ENCODE results near the gene SSX7.
"Not testable (repeated sequence)": the region's sequence is repeated elsewhere in the genome, so short reads cannot be mapped to it uniquely, and the experiment has no call there.

The SSX7 gene, protein sequence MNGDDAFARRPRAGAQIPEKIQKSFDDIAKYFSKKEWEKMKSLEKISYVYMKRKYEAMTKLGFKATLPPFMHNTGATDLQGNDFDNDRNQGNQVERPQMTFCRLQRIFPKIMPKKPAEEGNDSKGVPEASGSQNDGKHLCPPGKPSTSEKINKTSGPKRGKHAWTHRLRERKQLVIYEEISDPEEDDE

DNA sequence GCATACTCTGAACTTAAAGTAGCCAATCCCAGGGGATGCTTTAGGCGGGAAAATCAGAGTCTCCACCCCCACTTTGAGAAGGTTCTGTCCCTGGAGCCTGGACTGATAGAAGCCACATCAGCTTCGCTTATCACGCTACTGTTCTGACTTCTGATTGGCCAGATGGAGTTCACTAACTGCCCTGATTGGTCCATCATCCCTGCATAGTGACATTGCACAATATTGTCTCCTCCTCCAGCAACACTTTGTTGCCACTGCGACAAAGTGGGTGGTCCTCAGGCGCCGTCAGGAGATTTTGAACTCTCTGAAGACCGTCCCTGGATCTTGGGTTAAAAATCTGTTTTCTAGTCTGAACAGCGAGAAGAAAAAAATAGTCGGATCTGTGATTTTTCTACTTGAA lies at the start of gene SSX7:
Gene SSX7 (minus strand): TSS at position 101 of the 400 bp plus-strand sequence. CDS start 1,428 bp downstream, outside the sequence.
- not testable (repeated sequence) for DNase-seq

DNA sequence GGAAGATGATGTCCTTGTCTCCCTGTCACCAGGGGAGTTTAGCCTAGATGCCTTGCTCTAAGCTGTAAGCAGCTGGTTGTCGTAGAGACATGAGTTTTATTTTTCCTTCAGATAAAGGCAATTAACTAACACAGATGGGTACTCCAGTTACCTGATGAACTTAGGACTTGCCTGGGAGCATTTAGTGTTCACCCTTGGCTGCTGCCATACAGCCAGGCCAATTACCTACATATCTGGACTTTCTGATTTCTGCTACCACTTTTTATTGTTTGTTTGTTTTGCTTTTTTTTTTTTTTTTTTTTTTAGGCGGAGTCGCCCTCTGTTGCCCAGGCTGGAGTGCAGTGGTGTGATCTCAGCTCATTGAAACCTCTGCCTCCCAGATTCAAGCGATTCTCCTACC lies 37.3 kb upstream of the SSX7 start:
- not testable (repeated sequence) for DNase-seq

DNA sequence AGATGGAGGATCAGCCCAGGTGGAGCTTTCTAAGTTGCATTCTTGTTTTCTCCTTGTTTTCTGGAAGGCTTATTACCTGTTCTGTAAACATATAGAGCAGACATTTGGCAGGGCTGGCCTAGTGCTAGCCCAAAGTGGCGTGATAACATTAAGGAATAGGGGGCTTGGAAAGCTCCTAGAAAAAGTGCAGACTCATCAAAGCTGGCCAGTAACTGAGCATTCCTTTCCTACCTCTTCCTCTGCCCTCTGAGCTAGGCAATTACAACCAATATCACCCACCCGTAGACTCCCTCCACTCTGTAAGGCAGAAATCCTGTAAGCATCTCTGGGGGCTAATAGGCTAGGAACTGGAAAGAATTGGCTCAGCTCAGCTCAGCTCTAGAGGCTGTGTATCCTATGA lies 7.5 kb upstream of the SSX7 start:
- not testable (repeated sequence) for DNase-seq

DNA sequence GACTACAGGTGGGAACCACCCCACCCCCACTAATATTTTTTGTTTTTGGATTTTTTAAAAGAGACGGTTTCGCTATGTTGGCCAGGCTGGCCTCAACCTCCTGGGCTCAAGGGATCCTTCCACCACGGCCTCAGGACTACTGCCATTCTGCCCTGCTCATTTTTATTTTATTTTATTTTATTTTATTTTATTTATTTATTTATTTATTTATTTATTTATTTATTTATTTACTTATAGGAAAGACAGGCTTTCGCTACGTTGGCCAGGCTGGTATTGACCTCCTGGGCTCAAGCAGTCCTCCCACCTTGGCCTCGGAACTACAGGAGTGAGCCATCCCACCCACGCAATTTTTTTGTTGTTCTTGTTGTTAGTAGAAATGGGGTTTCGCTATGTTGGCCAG lies 775 bp upstream of the SSX7 start:
- not testable (repeated sequence) for DNase-seq

DNA sequence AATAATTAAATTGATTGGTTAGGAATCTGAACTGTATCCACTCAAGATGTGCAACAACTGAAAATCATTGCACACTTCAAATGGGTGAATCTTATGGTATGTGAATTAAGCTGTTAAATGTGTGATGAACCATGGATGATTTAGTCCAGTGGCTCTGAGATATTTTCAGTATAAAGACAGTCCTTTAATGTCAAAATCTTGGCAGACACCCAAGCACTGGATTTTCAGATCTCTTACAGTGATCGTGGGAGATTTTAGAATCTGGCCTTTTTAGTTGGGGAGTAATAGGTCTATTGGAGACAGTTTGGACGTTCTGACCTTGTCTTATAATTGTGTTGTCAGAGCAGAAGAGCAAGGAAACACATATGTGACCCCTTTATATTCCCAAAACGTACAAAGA lies 4.0 kb downstream of the SSX7 start:
- DNase-seq: not testable (repeated sequence)

DNA sequence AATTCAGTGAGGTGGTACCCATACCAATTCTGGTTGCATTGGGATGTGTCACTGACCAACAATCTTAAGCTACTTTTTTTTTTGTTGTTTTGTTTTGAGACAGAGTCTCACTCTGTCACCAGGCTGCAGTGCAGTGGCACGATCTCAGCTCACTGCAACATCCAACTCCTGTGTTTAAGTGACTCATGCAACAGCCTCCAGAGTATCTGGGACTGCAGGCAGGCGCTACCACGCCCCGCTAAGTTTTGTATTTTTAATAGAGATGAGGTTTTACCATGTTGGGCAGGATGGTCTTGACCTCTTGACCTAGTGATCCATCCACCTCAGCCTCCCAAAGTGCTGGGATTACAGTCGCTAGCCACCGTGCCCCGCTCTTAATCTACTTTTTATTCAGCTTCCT lies 5.7 kb downstream of the SSX7 start:
- not testable (repeated sequence) for DNase-seq

DNA sequence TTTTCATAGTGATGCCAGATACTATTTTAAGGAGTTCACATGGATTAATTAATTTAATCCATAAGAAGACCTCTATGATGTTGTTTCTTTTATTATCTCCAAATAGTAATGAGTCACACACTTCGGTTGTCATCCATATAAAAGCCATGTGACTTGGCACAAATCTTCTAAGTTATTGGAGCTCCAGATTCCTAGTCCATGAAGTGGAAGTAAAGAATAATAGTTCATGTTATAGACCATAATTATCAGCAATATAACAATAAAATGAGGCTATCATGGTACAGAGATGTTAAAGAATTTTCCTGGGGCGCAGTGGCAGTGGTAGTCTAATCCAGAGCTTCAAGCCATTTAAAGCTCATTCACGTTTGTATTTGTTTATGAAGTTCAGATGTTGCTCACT lies 26.2 kb downstream of the SSX7 start:
- not testable (repeated sequence) for DNase-seq

DNA sequence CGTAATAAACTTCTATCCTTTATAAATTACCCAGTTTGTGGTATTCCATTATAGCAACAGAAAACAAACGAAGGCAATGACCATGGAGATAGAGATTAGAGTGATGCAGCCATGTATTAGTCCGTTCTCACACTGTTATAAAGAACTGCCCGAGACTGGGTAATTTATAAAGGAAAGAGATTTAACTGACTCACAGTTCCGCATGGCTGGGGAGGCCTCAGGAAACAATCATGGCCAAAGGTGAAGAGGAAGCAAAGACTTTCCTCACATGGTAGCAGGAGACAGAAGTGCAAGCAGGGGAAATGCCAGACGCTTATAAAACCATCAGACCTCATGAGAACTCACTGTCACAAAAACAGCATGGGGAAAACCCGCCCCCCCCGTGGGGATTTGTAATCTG lies 34.0 kb downstream of the SSX7 start:
- not testable (repeated sequence) for DNase-seq

DNA sequence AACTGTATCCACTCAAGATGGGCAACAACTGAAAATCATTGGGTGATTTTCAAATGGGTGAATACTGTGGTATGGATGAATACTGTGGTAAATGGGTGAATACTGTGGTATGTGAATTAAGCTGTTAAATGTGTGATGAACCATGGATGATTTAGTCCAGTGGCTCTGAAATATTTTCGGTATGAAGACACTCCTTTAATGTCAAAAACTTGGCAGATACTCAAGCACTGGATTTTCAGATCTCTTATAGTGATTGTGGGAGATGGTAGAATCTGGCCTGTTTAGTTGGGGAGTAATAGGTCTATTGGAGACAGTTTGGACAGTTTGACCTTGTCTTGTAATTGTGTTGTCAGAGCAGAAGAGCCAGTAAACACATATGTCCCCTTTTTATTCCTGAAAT lies 45.7 kb downstream of the SSX7 start:
- no peak for DNase-seq

DNA sequence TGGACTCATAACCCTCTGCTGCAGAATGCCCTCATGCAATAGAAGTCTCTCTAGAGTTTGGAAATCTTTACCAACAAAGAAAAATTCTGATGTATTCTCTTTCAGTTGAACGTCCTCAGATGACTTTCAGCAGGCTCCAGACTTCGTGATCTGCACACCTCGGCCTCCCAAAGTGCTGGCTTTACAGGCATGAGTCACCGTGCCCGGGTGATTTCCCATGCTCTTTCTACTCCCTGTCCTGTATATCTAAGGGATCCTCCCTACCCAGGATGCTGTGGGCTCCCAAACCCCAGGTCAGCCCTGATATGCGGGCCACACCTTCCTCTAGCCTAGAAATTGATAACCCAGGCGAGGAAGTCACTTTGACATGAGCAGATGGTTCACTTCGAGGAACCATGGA lies 51.5 kb downstream of the SSX7 start:
- DNase-seq: not testable (repeated sequence)

DNA sequence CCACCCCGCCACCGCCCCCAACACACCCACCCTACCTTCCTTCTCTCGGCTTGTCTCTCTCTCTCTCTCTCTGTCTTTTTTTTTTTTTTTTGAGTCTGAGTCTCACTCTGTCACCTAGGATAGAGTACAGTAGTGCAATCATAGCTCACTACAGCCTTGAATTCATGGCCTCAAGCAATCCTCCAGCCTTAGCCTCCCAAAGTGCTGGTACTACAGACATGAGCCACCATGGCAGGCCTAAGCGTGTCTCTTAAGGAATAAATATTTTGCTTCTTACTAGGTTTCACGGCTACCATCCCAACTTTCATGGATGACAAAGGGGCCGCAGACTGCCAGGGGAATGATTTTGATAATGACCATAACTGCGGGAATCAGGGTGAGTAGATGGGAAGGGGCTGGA lies 55.8 kb downstream of the SSX7 start:
- DNase-seq: no peak

DNA sequence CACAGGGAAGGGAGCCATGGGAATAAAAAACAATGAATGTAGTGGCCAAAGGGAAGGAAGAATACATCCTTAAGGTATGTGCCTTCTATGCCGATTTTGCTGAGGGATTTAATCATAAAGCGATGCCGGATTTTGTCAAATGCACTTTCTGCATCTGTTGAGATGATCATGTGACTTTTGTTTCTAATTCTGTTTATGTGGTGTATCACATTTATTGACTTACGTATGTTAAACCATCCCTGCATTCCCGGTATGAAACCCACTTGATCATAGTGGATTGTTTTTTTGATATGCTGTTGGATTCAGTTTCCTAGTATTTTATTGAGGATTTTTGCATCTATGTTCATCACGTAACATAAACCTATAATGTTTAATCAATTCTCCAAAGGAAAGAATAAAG lies 60.0 kb downstream of the SSX7 start:
- DNase-seq: no peak

Measured in activated CD4-positive, CD25-positive, alpha-beta regulatory T cell treated with anti-CD3 and anti-CD28 coated beads, Interleukin-2, amount 50 U/mL, for 72 hours (primary cell).